HepG2 (cell line): ENCODE data around the gene TGM1. TPM values are rescaled to one million over a fixed set of nuclear protein-coding genes. Genes with fewer than 3 reads are reported as not detected.
A peak's percentile ranks its signal among the peaks of the same experiment; 100 is the strongest.

Source experiments
- CBX1 ChIP-seq: IDR thresholded peaks from one replicate; pipeline ENCODE4 v1.6.1; 2016; ENCODE audit warnings: antibody characterized with exemption, low read depth
- EZH2 ChIP-seq: conservative IDR thresholded peaks from 2 replicates; pipeline ENCODE4 v1.6.1; 2012; ENCODE audit warnings: mild to moderate bottlenecking, low read depth, low read length, moderate library complexity
- FOXK2 ChIP-seq: fragments of 450-650 bp; IDR thresholded peaks from 2 replicates; pipeline ENCODE4 v1.6.1; 2016
- GLI4 ChIP-seq: sonication (generic); formaldehyde crosslinking; IDR thresholded peaks from 2 replicates; pipeline ENCODE4 v1.5.1; 2020; ENCODE audit warnings: missing genetic modification reagents, mild to moderate bottlenecking, moderate library complexity, borderline replicate concordance
- MZF1 ChIP-seq: sonication (generic); formaldehyde crosslinking; IDR thresholded peaks from 2 replicates; pipeline ENCODE4 v1.8.1; 2023; ENCODE audit warnings: mild to moderate bottlenecking, missing genetic modification reagents, borderline replicate concordance
- NCOA5 ChIP-seq: sonication (generic); formaldehyde crosslinking; IDR thresholded peaks from 2 replicates; pipeline ENCODE4 v1.4.0; 2020; ENCODE audit warnings: missing genetic modification reagents
- NFATC3 ChIP-seq: sonication (generic); formaldehyde crosslinking; IDR thresholded peaks from 2 replicates; pipeline ENCODE4 v1.5.1; 2020; ENCODE audit warnings: mild to moderate bottlenecking, missing genetic modification reagents
- REL ChIP-seq: sonication (generic); formaldehyde crosslinking; conservative IDR thresholded peaks from 2 replicates; pipeline ENCODE4 v1.8.0; 2022; ENCODE audit warnings: mild to moderate bottlenecking, missing genetic modification reagents, moderate library complexity
- ZBTB3 ChIP-seq: sonication (generic); formaldehyde crosslinking; IDR thresholded peaks from 2 replicates; pipeline ENCODE4 v1.4.0; 2020; ENCODE audit warnings: low read depth, mild to moderate bottlenecking, moderate library complexity, missing genetic modification reagents, borderline replicate concordance
- ZNF205 ChIP-seq: IDR thresholded peaks from 2 replicates; pipeline ENCODE4 v1.6.1; 2018; ENCODE audit warnings: missing biosample characterization, missing genetic modification reagents
- ZNF260 ChIP-seq: sonication (generic); formaldehyde crosslinking; IDR thresholded peaks from 2 replicates; pipeline ENCODE4 v1.4.0; 2020; ENCODE audit warnings: missing genetic modification reagents, low read depth, mild to moderate bottlenecking, borderline replicate concordance
- ZNF616 ChIP-seq: sonication (generic); formaldehyde crosslinking; IDR thresholded peaks from 2 replicates; pipeline ENCODE4 v1.5.0; 2020; ENCODE audit warnings: low read depth, mild to moderate bottlenecking, missing genetic modification reagents
- ZNF709 ChIP-seq: sonication (generic); formaldehyde crosslinking; IDR thresholded peaks from 2 replicates; pipeline ENCODE4 v1.5.0; 2020; ENCODE audit warnings: mild to moderate bottlenecking, missing genetic modification reagents
- ZNF713 ChIP-seq: sonication (generic); formaldehyde crosslinking; IDR thresholded peaks from 2 replicates; pipeline ENCODE4 v1.4.0; 2020; ENCODE audit warnings: mild to moderate bottlenecking, missing genetic modification reagents
- ZNF749 ChIP-seq: sonication (generic); formaldehyde crosslinking; IDR thresholded peaks from 2 replicates; pipeline ENCODE4 v1.8.0; 2022; ENCODE audit warnings: mild to moderate bottlenecking, missing genetic modification reagents, moderate library complexity, borderline replicate concordance
- ZNF792 ChIP-seq: IDR thresholded peaks from 2 replicates; pipeline ENCODE4 v1.6.1; 2016
- polyA plus RNA-seq, 8 experiments: library from polyadenylated mRNA; depleted of rRNA in 3 of 8; stranded (reverse) in 7 of 8; unstranded in 1 of 8; fragments of >200 nt; fragmentation: Illumina TruSeq in 4 of 8; extraction: Trizol in 4 of 8; gene quantifications; 2 replicates each; pipeline versions ENCODE4 v1.2.1 to v1.2.3, GENCODE V29; 2011 to 2016; ENCODE audit warnings: low read depth in 4 of 8, missing spikeins in 1 of 8, mixed read lengths in 1 of 8; ENCODE audit not compliant: insufficient read depth in 1 of 8
- total RNA-seq, 5 experiments: library from RNA; depleted of rRNA; stranded (reverse); fragments of >200 nt; fragmentation: Illumina TruSeq; extraction: Trizol; gene quantifications; 2 replicates each; pipeline ENCODE4 v1.2.3, GENCODE V29; 2016; ENCODE audit warnings: low read depth in 1 of 5
- TF ChIP-seq, protein P1 (sequence below): sonication (generic); formaldehyde crosslinking; conservative IDR thresholded peaks from 2 replicates; pipeline ENCODE4 v1.4.0; 2020; ENCODE audit warnings: mild to moderate bottlenecking, missing genetic modification reagents, moderate library complexity
- TF ChIP-seq, protein P2 (sequence below): sonication (generic); formaldehyde crosslinking; IDR thresholded peaks from 2 replicates; pipeline ENCODE4 v1.5.0; 2020; ENCODE audit warnings: mild to moderate bottlenecking, missing genetic modification reagents
- TF ChIP-seq, protein P3 (sequence below): conservative IDR thresholded peaks from 2 replicates; pipeline ENCODE4 v1.6.1; 2018; ENCODE audit warnings: missing genetic modification reagents

TGM1 gene
- total and polyA plus RNA-seq, 2 of the 13 experiments (the other 11 are each of a cell fraction or from before 2014, with no cell fraction given), result 3.2 to 10.6 TPM

DNA sequence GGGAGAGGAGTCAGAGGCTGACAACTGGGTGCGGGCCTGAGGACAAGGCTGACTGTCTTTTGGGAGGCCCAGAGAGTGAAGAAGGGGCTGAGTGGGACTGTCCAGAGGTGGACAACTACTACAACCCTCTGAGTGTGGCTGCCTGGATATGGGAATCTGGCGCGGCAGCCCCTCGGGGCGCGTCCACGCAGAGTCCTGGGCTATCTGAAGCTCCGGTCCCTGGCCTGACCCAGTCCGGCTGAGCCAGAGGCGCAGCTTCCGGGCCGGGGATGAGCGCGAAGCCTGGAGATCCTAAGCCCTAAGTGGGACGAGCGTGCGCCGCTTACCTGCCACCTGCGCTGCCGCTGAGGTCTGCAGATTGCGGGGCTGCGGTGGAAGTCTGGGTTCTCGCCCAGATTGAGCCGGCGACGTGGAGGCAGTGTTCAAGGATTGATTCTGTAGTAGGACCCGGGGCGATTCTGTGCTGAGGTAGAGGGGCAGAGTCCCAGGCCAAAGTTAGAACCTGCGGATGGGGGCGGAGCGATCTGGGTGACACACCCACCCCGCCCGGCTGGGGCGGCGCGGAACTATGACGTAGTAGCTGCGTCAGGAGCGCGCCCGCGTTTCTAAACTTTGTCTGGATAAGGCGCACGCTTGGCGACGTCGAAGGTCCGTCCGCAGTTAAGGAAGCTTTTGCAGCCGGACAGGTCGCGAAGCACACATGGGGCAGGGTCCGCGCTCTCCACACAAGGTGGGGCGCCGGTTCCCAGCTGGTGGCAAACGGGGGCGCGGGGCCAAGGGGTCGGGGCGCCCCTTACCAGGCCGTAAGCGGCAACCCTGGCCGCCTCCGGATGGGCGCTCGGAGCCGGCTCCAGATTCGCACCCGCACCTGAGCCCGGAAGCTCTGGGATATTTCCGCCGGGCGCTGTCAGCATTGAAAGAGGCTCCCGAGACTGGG lies 36.5 kb upstream of the TGM1 start, which contains the start of the genes DHRS1 and NOP9 (continued):
- TF ChIP-seq, protein P1, sequence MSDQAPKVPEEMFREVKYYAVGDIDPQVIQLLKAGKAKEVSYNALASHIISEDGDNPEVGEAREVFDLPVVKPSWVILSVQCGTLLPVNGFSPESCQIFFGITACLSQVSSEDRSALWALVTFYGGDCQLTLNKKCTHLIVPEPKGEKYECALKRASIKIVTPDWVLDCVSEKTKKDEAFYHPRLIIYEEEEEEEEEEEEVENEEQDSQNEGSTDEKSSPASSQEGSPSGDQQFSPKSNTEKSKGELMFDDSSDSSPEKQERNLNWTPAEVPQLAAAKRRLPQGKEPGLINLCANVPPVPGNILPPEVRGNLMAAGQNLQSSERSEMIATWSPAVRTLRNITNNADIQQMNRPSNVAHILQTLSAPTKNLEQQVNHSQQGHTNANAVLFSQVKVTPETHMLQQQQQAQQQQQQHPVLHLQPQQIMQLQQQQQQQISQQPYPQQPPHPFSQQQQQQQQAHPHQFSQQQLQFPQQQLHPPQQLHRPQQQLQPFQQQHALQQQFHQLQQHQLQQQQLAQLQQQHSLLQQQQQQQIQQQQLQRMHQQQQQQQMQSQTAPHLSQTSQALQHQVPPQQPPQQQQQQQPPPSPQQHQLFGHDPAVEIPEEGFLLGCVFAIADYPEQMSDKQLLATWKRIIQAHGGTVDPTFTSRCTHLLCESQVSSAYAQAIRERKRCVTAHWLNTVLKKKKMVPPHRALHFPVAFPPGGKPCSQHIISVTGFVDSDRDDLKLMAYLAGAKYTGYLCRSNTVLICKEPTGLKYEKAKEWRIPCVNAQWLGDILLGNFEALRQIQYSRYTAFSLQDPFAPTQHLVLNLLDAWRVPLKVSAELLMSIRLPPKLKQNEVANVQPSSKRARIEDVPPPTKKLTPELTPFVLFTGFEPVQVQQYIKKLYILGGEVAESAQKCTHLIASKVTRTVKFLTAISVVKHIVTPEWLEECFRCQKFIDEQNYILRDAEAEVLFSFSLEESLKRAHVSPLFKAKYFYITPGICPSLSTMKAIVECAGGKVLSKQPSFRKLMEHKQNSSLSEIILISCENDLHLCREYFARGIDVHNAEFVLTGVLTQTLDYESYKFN (CRISPR knock-in tag), result peak; percentile 75
- TF ChIP-seq ZNF205 (CRISPR knock-in tag) (peak; percentile 85), ZNF709 (CRISPR knock-in tag) (peak; percentile 28; the same call in 1 of the 2 replicates), ZNF713 (CRISPR knock-in tag) (no peak), MZF1 (CRISPR knock-in tag) (peak; percentile 97), ZNF749 (peak; percentile 30; the same call in 1 of the 2 replicates), CBX1 (peak; percentile 96), ZNF260 (CRISPR knock-in tag) (peak; percentile 97; the same call in 1 of the 2 replicates), NFATC3 (CRISPR knock-in tag) (peak; percentile 98), FOXK2 (peak; percentile 86), ZNF792 (CRISPR knock-in tag) (no peak), REL (CRISPR knock-in tag) (no peak), ZNF616 (CRISPR knock-in tag) (peak; percentile 89), EZH2 (no peak), ZBTB3 (CRISPR knock-in tag) (peak; percentile 97; the same call in 1 of the 2 replicates), NCOA5 (CRISPR knock-in tag) (peak; percentile 82), GLI4 (CRISPR knock-in tag) (peak; percentile 100)
- TF ChIP-seq, protein P2, sequence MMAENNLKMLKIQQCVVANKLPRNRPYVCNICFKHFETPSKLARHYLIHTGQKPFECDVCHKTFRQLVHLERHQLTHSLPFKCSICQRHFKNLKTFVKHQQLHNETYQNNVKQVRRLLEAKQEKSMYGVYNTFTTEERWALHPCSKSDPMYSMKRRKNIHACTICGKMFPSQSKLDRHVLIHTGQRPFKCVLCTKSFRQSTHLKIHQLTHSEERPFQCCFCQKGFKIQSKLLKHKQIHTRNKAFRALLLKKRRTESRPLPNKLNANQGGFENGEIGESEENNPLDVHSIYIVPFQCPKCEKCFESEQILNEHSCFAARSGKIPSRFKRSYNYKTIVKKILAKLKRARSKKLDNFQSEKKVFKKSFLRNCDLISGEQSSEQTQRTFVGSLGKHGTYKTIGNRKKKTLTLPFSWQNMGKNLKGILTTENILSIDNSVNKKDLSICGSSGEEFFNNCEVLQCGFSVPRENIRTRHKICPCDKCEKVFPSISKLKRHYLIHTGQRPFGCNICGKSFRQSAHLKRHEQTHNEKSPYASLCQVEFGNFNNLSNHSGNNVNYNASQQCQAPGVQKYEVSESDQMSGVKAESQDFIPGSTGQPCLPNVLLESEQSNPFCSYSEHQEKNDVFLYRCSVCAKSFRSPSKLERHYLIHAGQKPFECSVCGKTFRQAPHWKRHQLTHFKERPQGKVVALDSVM (CRISPR knock-in tag), result peak; percentile 67
- TF ChIP-seq, protein P3, sequence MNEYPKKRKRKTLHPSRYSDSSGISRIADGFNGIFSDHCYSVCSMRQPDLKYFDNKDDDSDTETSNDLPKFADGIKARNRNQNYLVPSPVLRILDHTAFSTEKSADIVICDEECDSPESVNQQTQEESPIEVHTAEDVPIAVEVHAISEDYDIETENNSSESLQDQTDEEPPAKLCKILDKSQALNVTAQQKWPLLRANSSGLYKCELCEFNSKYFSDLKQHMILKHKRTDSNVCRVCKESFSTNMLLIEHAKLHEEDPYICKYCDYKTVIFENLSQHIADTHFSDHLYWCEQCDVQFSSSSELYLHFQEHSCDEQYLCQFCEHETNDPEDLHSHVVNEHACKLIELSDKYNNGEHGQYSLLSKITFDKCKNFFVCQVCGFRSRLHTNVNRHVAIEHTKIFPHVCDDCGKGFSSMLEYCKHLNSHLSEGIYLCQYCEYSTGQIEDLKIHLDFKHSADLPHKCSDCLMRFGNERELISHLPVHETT (CRISPR knock-in tag), result peak; percentile 30
